OCI-LY7 (cell line): Measurements from ENCODE around the gene TNFAIP8. TPM values are rescaled to one million over a fixed set of nuclear protein-coding genes. Genes with fewer than 3 reads are reported as not detected.

Source experiments
- BruUV-seq: library from RNA; stranded (reverse); fragments of 400-500 nt; replicated peaks from 2 replicates; lab custom pipeline; 2021; lab: Mats Ljungman, UMichigan
- CTCF ChIA-PET: fragments of 300-600 bp; sonication (Branson Sonifier 250); formaldehyde crosslinking; loops from one replicate; lab custom pipeline; 2022; ENCODE audit warnings: antibody characterized with exemption; ENCODE audit not compliant: unreplicated experiment; lab: Charles Lee
- POLR2A ChIA-PET: fragments of 300-600 bp; sonication (Branson Sonifier 250); formaldehyde crosslinking; loops from one replicate; lab custom pipeline; 2022; ENCODE audit warnings: antibody characterized with exemption; lab: Charles Lee
- DNase-seq: peaks from one replicate; pipeline ENCODE4 v3.0.0-alpha.2; 2015; ENCODE audit warnings: low spot score
- H2AFZ ChIP-seq: fragments of 200-600 bp; sonication (generic), shearing (Covaris generic); 2 replicates; pipeline ENCODE4 v1.6.1; 2014; ENCODE audit warnings: mild to moderate bottlenecking, antibody characterized with exemption, low read length, moderate library complexity
- H3K27ac ChIP-seq: fragments of 200-600 bp; sonication (generic); 2 replicates; pipeline ENCODE4 v1.5.1; 2014; ENCODE audit warnings: mixed run types, low read depth, mild to moderate bottlenecking, moderate library complexity, low read length, inconsistent platforms; ENCODE audit not compliant: poor library complexity, severe bottlenecking
- H3K36me3 ChIP-seq: fragments of 200-600 bp; sonication (generic); 2 replicates; pipeline ENCODE4 v1.6.1; 2014; ENCODE audit warnings: mild to moderate bottlenecking, antibody characterized with exemption, low read length, moderate library complexity, mixed read lengths; ENCODE audit not compliant: insufficient read depth
- H3K4me1 ChIP-seq: fragments of 200-600 bp; sonication (generic); 2 replicates; pipeline ENCODE4 v1.5.1; 2014; ENCODE audit warnings: mild to moderate bottlenecking, low read length; ENCODE audit not compliant: insufficient read depth, poor library complexity, severe bottlenecking
- H3K4me2 ChIP-seq: fragments of 200-600 bp; sonication (generic); 2 replicates; pipeline ENCODE4 v1.6.1; 2014; ENCODE audit warnings: mild to moderate bottlenecking, low read length
- H3K4me3 ChIP-seq: fragments of 200-600 bp; sonication (generic); 2 replicates; pipeline ENCODE4 v1.5.1; 2014; ENCODE audit warnings: mild to moderate bottlenecking, low read depth, low read length; ENCODE audit not compliant: poor library complexity, severe bottlenecking
- H3K79me2 ChIP-seq: fragments of 200-600 bp; sonication (generic); 2 replicates; pipeline ENCODE4 v1.6.1; 2016; ENCODE audit warnings: low read depth, mild to moderate bottlenecking, low read length, moderate library complexity, mixed read lengths; ENCODE audit not compliant: insufficient read depth
- H3K9me2 ChIP-seq: fragments of 200-600 bp; sonication (generic); 2 replicates; pipeline ENCODE4 v1.6.1; 2016; ENCODE audit warnings: mild to moderate bottlenecking, low read length, mixed read lengths; ENCODE audit not compliant: insufficient read depth
- H3K9me3 ChIP-seq: fragments of 200-600 bp; sonication (generic); 2 replicates; pipeline ENCODE4 v1.6.1; 2014; ENCODE audit warnings: mild to moderate bottlenecking, mixed run types, low read length, mixed read lengths
- H4K20me1 ChIP-seq: fragments of 200-600 bp; sonication (generic); 2 replicates; pipeline ENCODE4 v1.6.1; 2014; ENCODE audit warnings: mild to moderate bottlenecking, antibody characterized with exemption, low read length, moderate library complexity, mixed read lengths; ENCODE audit not compliant: insufficient read depth
- EZH2phosphoT487 ChIP-seq: fragments of 200-600 bp; sonication (generic); IDR thresholded peaks from 2 replicates; pipeline ENCODE4 v1.6.1; 2018; ENCODE audit warnings: low read depth, borderline replicate concordance, mild to moderate bottlenecking, mixed run types, antibody characterized with exemption, low read length, moderate library complexity, mixed read lengths
- intact Hi-C: fragments of 100-400 bp; cut with micrococcal nuclease; formaldehyde crosslinking; loops from one replicate; pipeline ENCODE4 v1.10.0; 2022; ENCODE audit not compliant: unreplicated experiment
- total RNA-seq, 2 experiments: library from RNA; depleted of rRNA in 1 of 2; stranded (reverse); fragments of >200 nt in 1 of 2; shearing (Covaris generic) in 1 of 2; gene quantifications; 2 replicates each; pipeline ENCODE4 v1.2.3, GENCODE V29; 2014 to 2022
- TF ChIP-seq, protein P1 (sequence below): fragments of 200-600 bp; sonication (generic); conservative IDR thresholded peaks from 2 replicates; pipeline ENCODE4 v1.5.1; 2014; ENCODE audit warnings: mild to moderate bottlenecking, antibody characterized with exemption, low read length, moderate library complexity, mixed read lengths

The TNFAIP8 gene
- total RNA-seq, 2 experiments from 2014 or later, result 75.4 to 95.1 TPM

GRCh38 chr5:119358901-119359603 lies 3.2 kb downstream of the TNFAIP8 start:
- Histone ChIP-seq H3K27ac (no peak overlapping the region), H4K20me1 (peaks cover 48% of the 10 kb centered on the region), H2AFZ (no peak overlapping the region), H3K36me3 (peaks cover 21% of the 10 kb centered on the region), H3K9me2 (no peaks in the 10 kb centered on the region), H3K4me1 (peaks cover 71% of the 10 kb centered on the region), H3K9me3 (no peaks in the 10 kb centered on the region), H3K79me2 (peaks cover 94% of the 10 kb centered on the region), H3K4me2 (peak overlapping the region; percentile 96), H3K4me3 (no peak overlapping the region)
- BruUV-seq, result no TSS peak
- TF ChIP-seq, protein P1, sequence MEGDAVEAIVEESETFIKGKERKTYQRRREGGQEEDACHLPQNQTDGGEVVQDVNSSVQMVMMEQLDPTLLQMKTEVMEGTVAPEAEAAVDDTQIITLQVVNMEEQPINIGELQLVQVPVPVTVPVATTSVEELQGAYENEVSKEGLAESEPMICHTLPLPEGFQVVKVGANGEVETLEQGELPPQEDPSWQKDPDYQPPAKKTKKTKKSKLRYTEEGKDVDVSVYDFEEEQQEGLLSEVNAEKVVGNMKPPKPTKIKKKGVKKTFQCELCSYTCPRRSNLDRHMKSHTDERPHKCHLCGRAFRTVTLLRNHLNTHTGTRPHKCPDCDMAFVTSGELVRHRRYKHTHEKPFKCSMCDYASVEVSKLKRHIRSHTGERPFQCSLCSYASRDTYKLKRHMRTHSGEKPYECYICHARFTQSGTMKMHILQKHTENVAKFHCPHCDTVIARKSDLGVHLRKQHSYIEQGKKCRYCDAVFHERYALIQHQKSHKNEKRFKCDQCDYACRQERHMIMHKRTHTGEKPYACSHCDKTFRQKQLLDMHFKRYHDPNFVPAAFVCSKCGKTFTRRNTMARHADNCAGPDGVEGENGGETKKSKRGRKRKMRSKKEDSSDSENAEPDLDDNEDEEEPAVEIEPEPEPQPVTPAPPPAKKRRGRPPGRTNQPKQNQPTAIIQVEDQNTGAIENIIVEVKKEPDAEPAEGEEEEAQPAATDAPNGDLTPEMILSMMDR, result no peak
- no peak for TF ChIP-seq EZH2phosphoT487
- ChIA-PET POLR2A (interaction anchor here (0.7 to 30.8 kb wide), 5 partner anchors 9 to 328 kb away, joined by 3 to 538 read pairs (median 10); no protein-coding TSS in a partner anchor), CTCF (no interaction called here)
- intact Hi-C loops, result loop anchor here (1.0 kb wide), 1 partner anchor 53 kb away; no protein-coding TSS in a partner anchor
- DNase-seq, result no peak

DNA sequence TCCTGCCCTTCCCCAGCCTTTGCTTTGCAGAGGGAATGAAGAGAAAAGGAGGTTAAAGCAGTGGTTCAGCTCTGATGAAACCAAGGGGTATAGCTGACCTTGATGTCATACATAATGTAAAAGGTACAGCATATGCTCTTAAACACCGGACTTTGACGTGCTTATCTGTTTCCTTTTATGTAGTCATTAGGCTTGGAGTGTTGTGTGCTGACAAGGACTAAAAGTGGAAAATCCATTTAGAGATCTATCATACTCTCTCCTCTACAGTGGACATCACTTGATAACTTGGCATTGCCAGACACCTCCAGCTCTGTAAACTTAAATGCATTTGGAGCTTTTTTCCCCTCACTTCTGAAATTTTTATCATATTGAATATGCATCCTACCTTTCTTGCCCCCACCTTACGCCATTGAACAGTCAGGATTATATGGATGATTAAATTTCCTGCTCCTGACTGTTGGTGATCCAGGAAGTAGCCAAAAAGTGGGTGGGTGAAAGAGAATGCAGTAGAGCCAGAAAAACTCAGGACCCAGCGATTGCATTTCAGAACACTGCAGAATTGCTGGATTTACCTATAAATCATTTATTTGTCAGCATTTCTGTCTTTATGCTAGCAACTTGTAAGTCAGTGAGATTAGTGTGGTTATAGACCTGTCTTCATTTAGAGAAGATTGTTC lies 4.1 kb downstream of the TNFAIP8 start:
- no peak for DNase-seq
- Histone ChIP-seq H2AFZ (no peak overlapping the region), H4K20me1 (peaks cover 44% of the 10 kb centered on the region), H3K79me2 (peaks cover 91% of the 10 kb centered on the region; the same call in 1 of the 2 replicates), H3K27ac (no peak overlapping the region), H3K4me2 (peak overlapping the region; percentile 96; the same call in 1 of the 2 replicates), H3K9me3 (no peaks in the 10 kb centered on the region), H3K4me1 (peaks cover 63% of the 10 kb centered on the region), H3K9me2 (no peaks in the 10 kb centered on the region), H3K4me3 (no peak overlapping the region), H3K36me3 (peaks cover 26% of the 10 kb centered on the region)
- intact Hi-C loops, result no loop called here
- TF ChIP-seq EZH2phosphoT487, result no peak
- TF ChIP-seq, protein P1, result no peak
- BruUV-seq, result no TSS peak
- POLR2A ChIA-PET, result interaction anchor here (0.7 to 30.8 kb wide), 8 partner anchors 11 to 329 kb away, joined by 3 to 538 read pairs (median 4); no protein-coding TSS in a partner anchor
- CTCF ChIA-PET, result no interaction called here
